K562 (cell line): ENCODE data around the gene RWDD3. TPM values are rescaled to one million over a fixed set of nuclear protein-coding genes. Genes with fewer than 3 reads are reported as not detected.

Source experiments
- ATAC-seq: fragments of 200-7000 bp; cut with Tn5 transposase; 3 replicates; pipeline ENCODE4 v1.9.1; 2020; ENCODE audit warnings: moderate library complexity
- BruUV-seq: library from RNA; stranded (reverse); fragments of 400-500 nt; replicated peaks from 2 replicates; lab custom pipeline; 2021; lab: Mats Ljungman, UMichigan
- CTCF ChIA-PET: fragments of 300-600 bp; formaldehyde crosslinking; extraction: SDS; loops from one replicate; lab custom pipeline; 2021; ENCODE audit warnings: low intra/inter-chr PET ratio; lab: Yijun Ruan, JAX
- POLR2A ChIA-PET: fragments of 300-600, 350-650 bp; sonication (Branson Sonifier 250); formaldehyde crosslinking; extraction: SDS; loops from one replicate; lab custom pipeline; 2021; ENCODE audit warnings: antibody characterized with exemption, inconsistent platforms; lab: Yijun Ruan, JAX
- DNase-seq, 4 experiments: peaks; one replicate each; pipeline versions ENCODE4 v3.0.0 to v3.0.0-alpha.2; 2011 to 2018; ENCODE audit warnings: low spot score in 3 of 4, mixed read lengths in 3 of 4; ENCODE audit errors: extremely low read depth in 1 of 4
- FAIRE-seq: peaks from 2 replicates; lab custom pipeline; 2011; peaks lifted over from hg19 to GRCh38; lab: Jason Lieb, UNC
- H2AFZ ChIP-seq: 2 replicates; pipeline ENCODE4 v1.6.0; 2011; ENCODE audit warnings: low read depth, low read length, control low read depth, inconsistent platforms
- H3K27ac ChIP-seq: fragments of 200-600 bp; 3 replicates; pipeline ENCODE4 v1.8.0; 2011; ENCODE audit warnings: low read depth, mild to moderate bottlenecking, control low read depth, inconsistent platforms, low read length, moderate library complexity, mixed read lengths; ENCODE audit errors: extremely low read depth
- H3K27me3 ChIP-seq, 2 experiments: fragments of 300-600 bp in 1 of 2; 2 replicates in 1 of 2; 3 replicates in 1 of 2; pipeline versions ENCODE4 v1.6.0 to v1.8.0; 2011; ENCODE audit warnings: inconsistent platforms in 2 of 2, low read length in 2 of 2, mild to moderate bottlenecking in 1 of 2, mixed read lengths in 1 of 2, moderate library complexity in 1 of 2; ENCODE audit not compliant: control insufficient read depth in 2 of 2, insufficient read depth in 2 of 2
- H3K36me3 ChIP-seq: fragments of 300-600 bp; 3 replicates; pipeline ENCODE4 v1.8.0; 2011; ENCODE audit warnings: mild to moderate bottlenecking, low read length, inconsistent platforms; ENCODE audit not compliant: control insufficient read depth, insufficient read depth
- H3K4me1 ChIP-seq, 2 experiments: fragments of 200-600 bp in 1 of 2; replicated peaks in 1 of 2; 2 replicates in 1 of 2; 3 replicates in 1 of 2; pipeline versions ENCODE4 v1.5.1 to v1.8.0; 2011; ENCODE audit warnings: inconsistent platforms in 2 of 2, low read length in 2 of 2, mild to moderate bottlenecking in 1 of 2, mixed read lengths in 1 of 2, moderate library complexity in 1 of 2; ENCODE audit not compliant: control insufficient read depth in 2 of 2, insufficient read depth in 2 of 2
- H3K4me2 ChIP-seq: 2 replicates; pipeline ENCODE4 v1.6.1; 2011; ENCODE audit warnings: low read length, control low read depth, inconsistent platforms, mixed read lengths; ENCODE audit not compliant: insufficient read depth
- H3K4me3 ChIP-seq: fragments of 200-600 bp; sonication (generic), shearing (Covaris generic); 2 replicates; pipeline ENCODE4 v1.5.1; 2016; ENCODE audit warnings: control low read depth, inconsistent platforms
- H3K79me2 ChIP-seq: fragments of 200-600 bp; 3 replicates; pipeline ENCODE4 v1.8.0; 2011; ENCODE audit warnings: low read length, inconsistent platforms; ENCODE audit not compliant: control insufficient read depth, insufficient read depth
- H3K9ac ChIP-seq, 2 experiments: 2 replicates each; pipeline versions ENCODE4 v1.6.0 to v1.6.1; 2011; ENCODE audit warnings: low read depth in 2 of 2, low read length in 2 of 2, control low read depth in 1 of 2, inconsistent platforms in 1 of 2, mild to moderate bottlenecking in 1 of 2, mixed read lengths in 1 of 2; ENCODE audit not compliant: insufficient read depth in 1 of 2
- H3K9me1 ChIP-seq: one replicate; pipeline ENCODE4 v1.6.0; 2011; ENCODE audit warnings: inconsistent platforms, mild to moderate bottlenecking, low read length, moderate library complexity; ENCODE audit not compliant: control insufficient read depth, insufficient read depth
- H3K9me3 ChIP-seq: replicated peaks from 2 replicates; pipeline ENCODE4 v1.5.1; 2011; ENCODE audit warnings: low read depth, low read length, inconsistent platforms; ENCODE audit not compliant: control insufficient read depth, insufficient read depth
- H4K20me1 ChIP-seq: replicated peaks from 2 replicates; pipeline ENCODE4 v1.6.1; 2011; ENCODE audit warnings: low read length, inconsistent platforms, mixed read lengths; ENCODE audit not compliant: control insufficient read depth, insufficient read depth
- ARHGAP35 ChIP-seq: fragments of 450-650 bp; IDR thresholded peaks from 2 replicates; pipeline ENCODE4 v1.6.1; 2018; ENCODE audit not compliant: partially characterized antibody
- ATF4 ChIP-seq: fragments of 450-650 bp; formaldehyde crosslinking; IDR thresholded peaks from 2 replicates; pipeline ENCODE4 v1.4.0; 2022; ENCODE audit warnings: mild to moderate bottlenecking, moderate library complexity
- CBFA2T3 ChIP-seq: fragments of 450-650 bp; IDR thresholded peaks from 2 replicates; pipeline ENCODE4 v1.6.1; 2017
- CBX3 ChIP-seq, 2 experiments: IDR thresholded peaks; 1 replicate in 1 of 2; 2 replicates in 1 of 2; pipeline ENCODE4 v1.6.1; 2012; ENCODE audit warnings: inconsistent platforms in 2 of 2, low read length in 2 of 2, borderline replicate concordance in 1 of 2, control low read depth in 1 of 2
- CBX5 ChIP-seq: IDR thresholded peaks from 2 replicates; pipeline ENCODE4 v1.6.1; 2014; ENCODE audit warnings: low read depth, borderline replicate concordance
- GABPB2 ChIP-seq: fragments of 250-450 bp; sonication (Bioruptor Pico); conservative IDR thresholded peaks from 2 replicates; pipeline ENCODE4 v1.5.1; 2021; ENCODE audit warnings: mild to moderate bottlenecking
- HSF4 ChIP-seq: fragments of 250-450 bp; sonication (Bioruptor Pico); IDR thresholded peaks from 2 replicates; pipeline ENCODE4 v2.1.2; 2022; ENCODE audit warnings: mild to moderate bottlenecking, moderate library complexity, borderline replicate concordance
- JUN ChIP-seq, 2 experiments: sonication (generic) in 1 of 2; formaldehyde crosslinking in 1 of 2; IDR thresholded peaks; 2 replicates each; pipeline versions ENCODE4 v1.6.1 to v1.8.0; 2012 to 2022; ENCODE audit warnings: borderline replicate concordance in 2 of 2, mild to moderate bottlenecking in 2 of 2, improper control_type of control experiment in 1 of 2, low read depth in 1 of 2, low read length in 1 of 2, missing genetic modification reagents in 1 of 2
- LEF1 ChIP-seq: fragments of 450-650 bp; IDR thresholded peaks from 2 replicates; pipeline ENCODE4 v1.6.1; 2016; ENCODE audit warnings: mild to moderate bottlenecking
- MNT ChIP-seq, 2 experiments: fragments of 450-650 bp; conservative IDR thresholded peaks; 2 replicates each; pipeline ENCODE4 v1.6.1; 2017; ENCODE audit warnings: mild to moderate bottlenecking in 2 of 2, moderate library complexity in 2 of 2
- MXI1 ChIP-seq: IDR thresholded peaks from 2 replicates; pipeline ENCODE4 v1.6.1; 2011; ENCODE audit warnings: low read depth, mild to moderate bottlenecking, improper control_type of control experiment, low read length
- NR0B1 ChIP-seq: fragments of 450-650 bp; IDR thresholded peaks from one replicate; pipeline ENCODE4 v1.6.1; 2018; ENCODE audit warnings: mild to moderate bottlenecking, moderate library complexity; ENCODE audit not compliant: partially characterized antibody
- STAT5A ChIP-seq: IDR thresholded peaks from 2 replicates; pipeline ENCODE4 v1.6.1; 2012; ENCODE audit warnings: low read length, inconsistent platforms, borderline replicate concordance
- TARDBP ChIP-seq: fragments of 450-650 bp; IDR thresholded peaks from 2 replicates; pipeline ENCODE4 v1.6.1; 2016
- ZBTB43 ChIP-seq: sonication (generic); formaldehyde crosslinking; IDR thresholded peaks from 2 replicates; pipeline ENCODE4 v1.8.0; 2023; ENCODE audit warnings: mild to moderate bottlenecking, missing genetic modification reagents
- ZNF76 ChIP-seq: fragments of 250-450 bp; sonication (Bioruptor Pico); IDR thresholded peaks from 2 replicates; pipeline ENCODE4 v1.4.0; 2020; ENCODE audit warnings: mild to moderate bottlenecking, moderate library complexity, borderline replicate concordance
- ZNF79 ChIP-seq: fragments of 250-450 bp; sonication (Bioruptor Pico); IDR thresholded peaks from 2 replicates; pipeline ENCODE4 v1.4.0; 2020; ENCODE audit warnings: low read depth, mild to moderate bottlenecking, moderate library complexity
- WGBS: fragments of 100-300 bp; shearing (Covaris generic); methylation state at CpG from one replicate; pipeline ENCODE4 v1.1.6; 2016; ENCODE audit warnings: low coverage, mixed read lengths; ENCODE audit not compliant: insufficient coverage; ENCODE audit errors: missing lambda C conversion rate; 5-methylcytosine and 5-hydroxymethylcytosine counted together
- in situ Hi-C: fragments of 300-500 bp; cut with MboI; formaldehyde crosslinking; loops from 4 replicates; pipeline ENCODE4 v1.15.0; 2018; ENCODE audit warnings: inconsistent platforms, mixed read lengths
- intact Hi-C: fragments of 100-400 bp; cut with micrococcal nuclease; formaldehyde crosslinking; loops from 2 replicates; pipeline ENCODE4 v1.14.2; 2022
- polyA plus RNA-seq, 8 experiments: library from polyadenylated mRNA; depleted of rRNA in 4 of 8; stranded (reverse) in 5 of 8; unstranded in 3 of 8; fragments of >200 nt; fragmentation: Nextera tagmentation in 2 of 8; fragmentation: Illumina TruSeq in 1 of 8; extraction: Ambion mirVana in 2 of 8; extraction: Trizol in 1 of 8; gene quantifications; 2 replicates each; pipeline versions ENCODE4 v1.2.1 to v1.2.3, GENCODE V29; 2011 to 2014; ENCODE audit warnings: inconsistent platforms in 1 of 8, missing spikeins in 1 of 8
- total RNA-seq, 7 experiments: library from RNA; depleted of rRNA in 6 of 7; stranded (reverse); fragments of >200 nt in 6 of 7; fragmentation: Illumina TruSeq in 2 of 7; extraction: Trizol in 2 of 7; gene quantifications; 2 replicates each; pipeline versions ENCODE4 v1.2.1 to v1.2.3, GENCODE V29; 2011 to 2021; ENCODE audit warnings: low replicate concordance in 1 of 7

Gene RWDD3
- total and polyA plus RNA-seq, 9 of the 15 experiments (the other 6 are each of a cell fraction or from before 2014, with no cell fraction given), result 21.6 to 65.0 (median 34.9) TPM

GRCh38 chr1:95281781-95282517 is 47.9 kb downstream of the RWDD3 start:
- no peak overlapping the region for H2AFZ ChIP-seq
- no peak for ATAC-seq
- intact Hi-C loops (loop anchor here (10.0 kb wide), 1 partner anchor 1433 kb away; no protein-coding TSS in a partner anchor), in situ Hi-C loops (no loop called here)
- no peak for FAIRE-seq
- H3K9me1 ChIP-seq, result no peaks in the 10 kb centered on the region
- H4K20me1 ChIP-seq, result no peaks in the 10 kb centered on the region
- no peak overlapping the region for H3K27ac ChIP-seq
- H3K4me2 ChIP-seq, result no peak overlapping the region
- WGBS, result 0% methylated on average over 3 of the region's 3 CpGs
- H3K27me3 ChIP-seq, result no peaks in the 10 kb centered on the region
- H3K79me2 ChIP-seq, result no peaks in the 10 kb centered on the region
- no peaks in the 10 kb centered on the region for H3K4me1 ChIP-seq
- H3K9me3 ChIP-seq, result no peaks in the 10 kb centered on the region
- H3K36me3 ChIP-seq, result no peaks in the 10 kb centered on the region
- TF ChIP-seq JUN (IDR thresholded peaks at IDR 0.05; ENCODE audit: borderline replicate concordance, low read depth, low read length), result no peak
- no peak for TF ChIP-seq JUN (CRISPR knock-in tag; IDR thresholded peaks at IDR 0.05; ENCODE audit: borderline replicate concordance)
- no peak for TF ChIP-seq MXI1
- TF ChIP-seq MNT (conservative IDR thresholded peaks at IDR 0.05), result no peak
- TF ChIP-seq CBX3 (IDR thresholded peaks at IDR 0.05; ENCODE audit: borderline replicate concordance in 1 of 2, low read length in 2 of 2), result no peak
- no peak for TF ChIP-seq ATF4 (CRISPR knock-in tag)
- no peak for TF ChIP-seq TARDBP
- TF ChIP-seq STAT5A, result no peak
- TF ChIP-seq ARHGAP35, result no peak
- TF ChIP-seq NR0B1, result no peak
- no peak for TF ChIP-seq LEF1
- TF ChIP-seq ZNF76 (CRISPR knock-in tag), result no peak
- no peak for TF ChIP-seq ZBTB43 (CRISPR knock-in tag)
- no peak for TF ChIP-seq CBX5
- TF ChIP-seq GABPB2 (CRISPR knock-in tag), result no peak
- TF ChIP-seq HSF4, result no peak
- no peak for TF ChIP-seq CBFA2T3
- no peak for TF ChIP-seq ZNF79 (CRISPR knock-in tag)
- TF ChIP-seq, all 486 proteins: peak for 0
- Histone ChIP-seq H3K4me3 (no peak overlapping the region), H3K9ac (no peak overlapping the region)
- DNase-seq, result no peak
- CTCF ChIA-PET, result no interaction called here
- BruUV-seq, result no TSS peak
- POLR2A ChIA-PET, result no interaction called here
